H1 (cell line): Measurements from ENCODE around the gene NLRC3. TPM values are rescaled to one million over a fixed set of nuclear protein-coding genes. Genes with fewer than 3 reads are reported as not detected.

Experiments used
- CTCF ChIA-PET: fragments of 300-600 bp; sonication (Branson Sonifier 250); formaldehyde crosslinking; loops from one replicate; lab custom pipeline; 2021; ENCODE audit not compliant: partially characterized antibody; lab: Charles Lee
- POLR2A ChIA-PET: fragments of 300-600 bp; sonication (Branson Sonifier 250); formaldehyde crosslinking; loops from one replicate; lab custom pipeline; 2021; ENCODE audit warnings: inconsistent platforms; ENCODE audit not compliant: partially characterized antibody; lab: Charles Lee
- DNase-seq, 2 experiments: peaks; one replicate each; pipeline versions ENCODE4 v3.0.0 to v3.0.0-alpha.2; 2010 to 2022; ENCODE audit warnings: low spot score in 2 of 2, low read depth in 1 of 2, mixed read lengths in 1 of 2
- FAIRE-seq: peaks from 2 replicates; lab custom pipeline; 2011; peaks lifted over from hg19 to GRCh38; lab: Jason Lieb, UNC
- H2AFZ ChIP-seq: 2 replicates; pipeline ENCODE4 v1.8.1; 2012; ENCODE audit warnings: low read length, inconsistent platforms
- H2AK5ac ChIP-seq: 2 replicates; pipeline ENCODE4 v1.6.1; 2013; ENCODE audit warnings: low read depth, low read length
- H2BK120ac ChIP-seq: replicated peaks from 2 replicates; pipeline ENCODE3; 2013; ENCODE audit warnings: low read depth, low read length, inconsistent platforms
- H2BK12ac ChIP-seq: 2 replicates; pipeline ENCODE4 v1.6.1; 2013; ENCODE audit warnings: low read depth, low read length
- H2BK15ac ChIP-seq: 2 replicates; pipeline ENCODE4 v1.6.1; 2013; ENCODE audit warnings: low read length
- H2BK20ac ChIP-seq: 2 replicates; pipeline ENCODE4 v1.6.1; 2013; ENCODE audit warnings: low read length
- H2BK5ac ChIP-seq: 2 replicates; pipeline ENCODE4 v1.6.1; 2013; ENCODE audit warnings: low read depth, low read length
- H3K14ac ChIP-seq: 2 replicates; pipeline ENCODE4 v1.6.1; 2013; ENCODE audit warnings: inconsistent platforms; ENCODE audit not compliant: insufficient read length
- H3K18ac ChIP-seq: 2 replicates; pipeline ENCODE4 v1.6.1; 2013; ENCODE audit warnings: low read length; ENCODE audit errors: extremely low read depth
- H3K23ac ChIP-seq: 2 replicates; pipeline ENCODE4 v1.6.1; 2013; ENCODE audit warnings: inconsistent platforms; ENCODE audit not compliant: insufficient read length
- H3K23me2 ChIP-seq: 2 replicates; pipeline ENCODE4 v1.6.1; 2013; ENCODE audit warnings: low read depth, low read length
- H3K27ac ChIP-seq: 2 replicates; pipeline ENCODE4 v1.6.1; 2011; ENCODE audit warnings: low read depth, low read length, inconsistent platforms
- H3K27me3 ChIP-seq, 4 experiments: replicated peaks in 1 of 4; 1 replicate in 1 of 4; 2 replicates in 3 of 4; pipeline versions ENCODE4 v1.6.1 to v1.8.1; 2011 to 2013; ENCODE audit warnings: low read length in 3 of 4, mild to moderate bottlenecking in 3 of 4, inconsistent platforms in 2 of 4, mixed read lengths in 2 of 4, moderate library complexity in 1 of 4; ENCODE audit not compliant: control insufficient read depth in 3 of 4, insufficient read depth in 3 of 4; ENCODE audit errors: extremely low read depth in 1 of 4
- H3K36me3 ChIP-seq, 4 experiments: 2 replicates each; pipeline versions ENCODE4 v1.6.1 to v1.8.1; 2011 to 2013; ENCODE audit warnings: mild to moderate bottlenecking in 4 of 4, low read length in 3 of 4, moderate library complexity in 2 of 4, control low read depth in 1 of 4, inconsistent platforms in 1 of 4; ENCODE audit not compliant: insufficient read depth in 4 of 4, control insufficient read depth in 2 of 4
- H3K4ac ChIP-seq: replicated peaks from 2 replicates; pipeline ENCODE3; 2013; ENCODE audit warnings: low read length, low read depth, mixed read lengths, inconsistent platforms; ENCODE audit not compliant: insufficient read length
- H3K4me1 ChIP-seq, 4 experiments: replicated peaks in 1 of 4; 1 replicate in 1 of 4; 2 replicates in 3 of 4; pipeline versions ENCODE4 v1.6.1 to v1.8.1; 2011 to 2013; ENCODE audit warnings: low read length in 3 of 4, inconsistent platforms in 2 of 4, mixed read lengths in 1 of 4; ENCODE audit not compliant: insufficient read depth in 4 of 4, control insufficient read depth in 3 of 4
- H3K4me2 ChIP-seq, 2 experiments: 2 replicates each; pipeline versions ENCODE4 v1.6.1 to v1.8.1; 2011 to 2013; ENCODE audit warnings: low read depth in 2 of 2, low read length in 2 of 2, control low read depth in 1 of 2, inconsistent platforms in 1 of 2, mild to moderate bottlenecking in 1 of 2; ENCODE audit not compliant: insufficient read depth in 1 of 2
- H3K4me3 ChIP-seq, 4 experiments: fragments of 200-600, 300-600 bp in 1 of 4; sonication (generic), shearing (Covaris generic), sonication (Bioruptor Twin) in 1 of 4; 2 replicates each; pipeline versions ENCODE4 v1.5.1 to v1.8.1; 2011 to 2016; ENCODE audit warnings: low read length in 4 of 4, low read depth in 3 of 4, control low read depth in 2 of 4, inconsistent platforms in 2 of 4, mild to moderate bottlenecking in 2 of 4, mixed read lengths in 1 of 4, moderate library complexity in 1 of 4; ENCODE audit not compliant: insufficient read depth in 2 of 4; ENCODE audit errors: extremely low read depth in 1 of 4
- H3K56ac ChIP-seq: replicated peaks from 2 replicates; pipeline ENCODE3; 2013; ENCODE audit warnings: low read depth, mild to moderate bottlenecking, mixed read lengths, low read length, inconsistent platforms; ENCODE audit not compliant: insufficient read length
- H3K79me1 ChIP-seq: 2 replicates; pipeline ENCODE4 v1.6.1; 2013; ENCODE audit warnings: low read depth, low read length, control low read depth
- H3K79me2 ChIP-seq, 2 experiments: 2 replicates each; pipeline versions ENCODE4 v1.6.1 to v1.8.1; 2012 to 2013; ENCODE audit warnings: low read length in 2 of 2, mild to moderate bottlenecking in 2 of 2, inconsistent platforms in 1 of 2; ENCODE audit not compliant: insufficient read depth in 2 of 2, control insufficient read depth in 1 of 2
- H3K9ac ChIP-seq, 4 experiments: replicated peaks in 1 of 4; 1 replicate in 1 of 4; 2 replicates in 3 of 4; pipeline versions ENCODE4 v1.6.1 to v1.8.1; 2011 to 2013; ENCODE audit warnings: low read depth in 3 of 4, low read length in 3 of 4, control low read depth in 2 of 4, mild to moderate bottlenecking in 2 of 4, moderate library complexity in 2 of 4, inconsistent platforms in 1 of 4; ENCODE audit errors: extremely low read depth in 1 of 4
- H3K9me3 ChIP-seq, 2 experiments: 2 replicates each; pipeline versions ENCODE4 v1.6.1 to v1.8.1; 2012 to 2013; ENCODE audit warnings: mild to moderate bottlenecking in 2 of 2, moderate library complexity in 2 of 2, control low read depth in 1 of 2, inconsistent platforms in 1 of 2, low read depth in 1 of 2, low read length in 1 of 2, mixed read lengths in 1 of 2; ENCODE audit not compliant: insufficient read depth in 2 of 2
- H4K20me1 ChIP-seq, 2 experiments: replicated peaks in 1 of 2; 2 replicates each; pipeline versions ENCODE3 to v1.8.1; 2011 to 2013; ENCODE audit warnings: inconsistent platforms in 2 of 2, low read length in 2 of 2, mild to moderate bottlenecking in 1 of 2; ENCODE audit not compliant: insufficient read depth in 2 of 2, control insufficient read depth in 1 of 2
- H4K5ac ChIP-seq: 2 replicates; pipeline ENCODE4 v1.6.1; 2013; ENCODE audit warnings: low read length, low read depth, mixed read lengths, inconsistent platforms; ENCODE audit not compliant: insufficient read length
- H4K8ac ChIP-seq: 2 replicates; pipeline ENCODE4 v1.8.0; 2013; ENCODE audit warnings: mild to moderate bottlenecking, moderate library complexity, low read length, inconsistent platforms; ENCODE audit not compliant: insufficient read depth; ENCODE audit errors: extremely low read depth
- H4K91ac ChIP-seq: replicated peaks from 2 replicates; pipeline ENCODE3; 2013; ENCODE audit warnings: low read length, mixed read lengths, inconsistent platforms; ENCODE audit not compliant: insufficient read length
- ATF2 ChIP-seq: IDR thresholded peaks from 2 replicates; pipeline ENCODE4 v1.6.1; 2012; ENCODE audit warnings: low read length, inconsistent platforms
- BRCA1 ChIP-seq: IDR thresholded peaks from 2 replicates; pipeline ENCODE4 v1.6.1; 2012; ENCODE audit warnings: low read depth, low read length, improper control_type of control experiment
- CHD1 ChIP-seq: IDR thresholded peaks from 2 replicates; pipeline ENCODE4 v1.6.1; 2012; ENCODE audit warnings: low read depth, low read length, improper control_type of control experiment
- CTCF ChIP-seq, 3 experiments: IDR thresholded peaks; 1 replicate in 2 of 3; 2 replicates in 1 of 3; pipeline versions ENCODE4 v1.5.1 to v1.6.1; 2011; ENCODE audit warnings: low read length in 3 of 3, mild to moderate bottlenecking in 3 of 3, inconsistent platforms in 2 of 3, low read depth in 1 of 3, moderate library complexity in 1 of 3; ENCODE audit not compliant: insufficient read depth in 1 of 3; ENCODE audit errors: control extremely low read depth in 1 of 3
- MAFK ChIP-seq: IDR thresholded peaks from 2 replicates; pipeline ENCODE4 v1.6.1; 2012; ENCODE audit warnings: low read depth, mild to moderate bottlenecking, improper control_type of control experiment, low read length
- PHF8 ChIP-seq: fragments of 200-600 bp; sonication (generic); conservative IDR thresholded peaks from 2 replicates; pipeline ENCODE4 v1.7.1; 2012; ENCODE audit warnings: low read depth, mild to moderate bottlenecking, inconsistent platforms, low read length, moderate library complexity
- SIRT6 ChIP-seq: IDR thresholded peaks from one replicate; pipeline ENCODE4 v1.7.1; 2012; ENCODE audit warnings: low read length, inconsistent platforms
- SP1 ChIP-seq: IDR thresholded peaks from 2 replicates; pipeline ENCODE4 v1.6.1; 2011; ENCODE audit warnings: low read depth, low read length
- TAF7 ChIP-seq: optimal IDR thresholded peaks from 2 replicates; pipeline ENCODE3; 2011; ENCODE audit warnings: low read depth, mild to moderate bottlenecking, inconsistent platforms, low read length, moderate library complexity, borderline replicate concordance
- YY1 ChIP-seq: IDR thresholded peaks from 2 replicates; pipeline ENCODE4 v1.6.1; 2011; ENCODE audit warnings: low read depth, mild to moderate bottlenecking, low read length
- WGBS, 2 experiments: shearing (Covaris generic) in 1 of 2; methylation state at CpG; one replicate each; pipeline versions ENCODE4 v1.1.6 to v1.1.7; 2013 to 2015; ENCODE audit warnings: low lambda C conversion rate in 2 of 2, mixed read lengths in 2 of 2, inconsistent platforms in 1 of 2, low coverage in 1 of 2, missing lambda C conversion rate in 1 of 2; ENCODE audit not compliant: insufficient replicate concordance in 2 of 2, insufficient coverage in 1 of 2, insufficient read length in 1 of 2; ENCODE audit errors: extremely low coverage in 1 of 2, missing lambda C conversion rate in 1 of 2; 5-methylcytosine and 5-hydroxymethylcytosine counted together
- polyA plus RNA-seq, 7 experiments: library from polyadenylated mRNA; depleted of rRNA in 3 of 7; stranded (reverse) in 5 of 7; unstranded in 2 of 7; fragments of >200 nt in 5 of 7; fragments of 200-250 nt in 2 of 7; gene quantifications; 1 replicate in 5 of 7; 2 replicates in 1 of 7; 4 replicates in 1 of 7; pipeline versions ENCODE4 v1.2.1 to v1.2.3, GENCODE V29; 2011 to 2013; ENCODE audit warnings: missing spikeins in 2 of 7, mixed read lengths in 2 of 7
- total RNA-seq: library from RNA; stranded (reverse); fragmentation: NEBNext Ultra II Directional; extraction: Animal tissue kit (Norgen Biotek cat#: 25700); gene quantifications from 2 replicates; pipeline ENCODE4 v1.2.1, GENCODE V29; 2021

The NLRC3 gene
- total and polyA plus RNA-seq, 2 of the 8 experiments (the other 6 are each of a cell fraction or from before 2014, with no cell fraction given): 0.18 to 0.20 TPM

GRCh38 chr16:3536851-3537250, 40.4 kb downstream of the NLRC3 start:
- Histone ChIP-seq H2BK15ac (no peak overlapping the region), H4K91ac (no peak overlapping the region), H2AK5ac (no peak overlapping the region), H3K9ac (no peak overlapping the region), H3K23me2 (no peaks in the 10 kb centered on the region), H2BK12ac (no peak overlapping the region), H2BK20ac (no peak overlapping the region), H3K36me3 (peaks cover 0 to 3% (median 0%) of the 10 kb centered on the region in 4 experiments; a peak in 1 of 8 replicates), H3K27me3 (no peaks in the 10 kb centered on the region), H3K4ac (no peak overlapping the region), H3K56ac (no peak overlapping the region), H3K79me2 (no peaks in the 10 kb centered on the region), H3K4me2 (no peak overlapping the region), H3K23ac (no peak overlapping the region), H3K9me3 (no peaks in the 10 kb centered on the region), H3K18ac (no peak overlapping the region), H3K4me1 (no peaks in the 10 kb centered on the region; a peak in 2 of 7 replicates), H3K27ac (no peak overlapping the region), H3K14ac (no peak overlapping the region), H2AFZ (no peak overlapping the region), H2BK120ac (no peak overlapping the region), H4K5ac (no peak overlapping the region), H3K4me3 (no peak overlapping the region), H2BK5ac (no peak overlapping the region), H4K8ac (no peak overlapping the region), H4K20me1 (no peaks in the 10 kb centered on the region), H3K79me1 (no peaks in the 10 kb centered on the region)
- CTCF ChIA-PET: interaction anchor here (0.6 to 1.4 kb wide), 4 partner anchors 9 to 138 kb away, joined by 3 to 4 read pairs (median 3); no protein-coding TSS in a partner anchor
- POLR2A ChIA-PET: interaction anchor here (1.0 to 1.6 kb wide), 2 partner anchors 9 to 70 kb away, joined by 3 read pairs; no protein-coding TSS in a partner anchor
- 92% methylated on average over 4 of the region's 4 CpGs; no CpG with 5 or more reads in 1 of the 2 experiments for WGBS, 2 experiments
- FAIRE-seq (no peak), DNase-seq (no peak)
- no peak for TF ChIP-seq CHD1
- TF ChIP-seq PHF8: no peak
- TF ChIP-seq SIRT6: no peak
- no peak for TF ChIP-seq MAFK
- TF ChIP-seq ATF2: no peak
- TF ChIP-seq YY1: no peak
- no peak for TF ChIP-seq TAF7
- TF ChIP-seq BRCA1: no peak
- TF ChIP-seq SP1: no peak
- no peak for TF ChIP-seq CTCF (IDR thresholded peaks at IDR 0.05; ENCODE audit: control extremely low read depth in 1 of 3, insufficient read depth in 1 of 3, low read depth in 1 of 3, low read length in 3 of 3)
